K562 (cell line): ENCODE measurements around the gene KCTD1. TPM values are rescaled to one million over a fixed set of nuclear protein-coding genes. Genes with fewer than 3 reads are reported as not detected.

Experiments
- ATAC-seq: fragments of 200-7000 bp; cut with Tn5 transposase; 3 replicates; pipeline ENCODE4 v1.9.1; 2020; ENCODE audit warnings: moderate library complexity
- BruUV-seq: library from RNA; stranded (reverse); fragments of 400-500 nt; replicated peaks from 2 replicates; lab custom pipeline; 2021; lab: Mats Ljungman, UMichigan
- CTCF ChIA-PET: fragments of 300-600 bp; formaldehyde crosslinking; extraction: SDS; loops from one replicate; lab custom pipeline; 2021; ENCODE audit warnings: low intra/inter-chr PET ratio; lab: Yijun Ruan, JAX
- POLR2A ChIA-PET: fragments of 300-600, 350-650 bp; sonication (Branson Sonifier 250); formaldehyde crosslinking; extraction: SDS; loops from one replicate; lab custom pipeline; 2021; ENCODE audit warnings: antibody characterized with exemption, inconsistent platforms; lab: Yijun Ruan, JAX
- DNase-seq, 4 experiments: peaks; one replicate each; pipeline versions ENCODE4 v3.0.0 to v3.0.0-alpha.2; 2011 to 2018; ENCODE audit warnings: low spot score in 3 of 4, mixed read lengths in 3 of 4; ENCODE audit errors: extremely low read depth in 1 of 4
- FAIRE-seq: peaks from 2 replicates; lab custom pipeline; 2011; peaks lifted over from hg19 to GRCh38; lab: Jason Lieb, UNC
- H2AFZ ChIP-seq: 2 replicates; pipeline ENCODE4 v1.6.0; 2011; ENCODE audit warnings: low read depth, low read length, control low read depth, inconsistent platforms
- H3K27ac ChIP-seq: fragments of 200-600 bp; 3 replicates; pipeline ENCODE4 v1.8.0; 2011; ENCODE audit warnings: low read depth, mild to moderate bottlenecking, control low read depth, inconsistent platforms, low read length, moderate library complexity, mixed read lengths; ENCODE audit errors: extremely low read depth
- H3K27me3 ChIP-seq, 2 experiments: fragments of 300-600 bp in 1 of 2; 2 replicates in 1 of 2; 3 replicates in 1 of 2; pipeline versions ENCODE4 v1.6.0 to v1.8.0; 2011; ENCODE audit warnings: inconsistent platforms in 2 of 2, low read length in 2 of 2, mild to moderate bottlenecking in 1 of 2, mixed read lengths in 1 of 2, moderate library complexity in 1 of 2; ENCODE audit not compliant: control insufficient read depth in 2 of 2, insufficient read depth in 2 of 2
- H3K36me3 ChIP-seq: fragments of 300-600 bp; 3 replicates; pipeline ENCODE4 v1.8.0; 2011; ENCODE audit warnings: mild to moderate bottlenecking, low read length, inconsistent platforms; ENCODE audit not compliant: control insufficient read depth, insufficient read depth
- H3K4me1 ChIP-seq, 2 experiments: fragments of 200-600 bp in 1 of 2; replicated peaks in 1 of 2; 2 replicates in 1 of 2; 3 replicates in 1 of 2; pipeline versions ENCODE4 v1.5.1 to v1.8.0; 2011; ENCODE audit warnings: inconsistent platforms in 2 of 2, low read length in 2 of 2, mild to moderate bottlenecking in 1 of 2, mixed read lengths in 1 of 2, moderate library complexity in 1 of 2; ENCODE audit not compliant: control insufficient read depth in 2 of 2, insufficient read depth in 2 of 2
- H3K4me2 ChIP-seq: 2 replicates; pipeline ENCODE4 v1.6.1; 2011; ENCODE audit warnings: low read length, control low read depth, inconsistent platforms, mixed read lengths; ENCODE audit not compliant: insufficient read depth
- H3K4me3 ChIP-seq: fragments of 200-600 bp; sonication (generic), shearing (Covaris generic); 2 replicates; pipeline ENCODE4 v1.5.1; 2016; ENCODE audit warnings: control low read depth, inconsistent platforms
- H3K79me2 ChIP-seq: fragments of 200-600 bp; 3 replicates; pipeline ENCODE4 v1.8.0; 2011; ENCODE audit warnings: low read length, inconsistent platforms; ENCODE audit not compliant: control insufficient read depth, insufficient read depth
- H3K9ac ChIP-seq, 2 experiments: 2 replicates each; pipeline versions ENCODE4 v1.6.0 to v1.6.1; 2011; ENCODE audit warnings: low read depth in 2 of 2, low read length in 2 of 2, control low read depth in 1 of 2, inconsistent platforms in 1 of 2, mild to moderate bottlenecking in 1 of 2, mixed read lengths in 1 of 2; ENCODE audit not compliant: insufficient read depth in 1 of 2
- H3K9me1 ChIP-seq: one replicate; pipeline ENCODE4 v1.6.0; 2011; ENCODE audit warnings: inconsistent platforms, mild to moderate bottlenecking, low read length, moderate library complexity; ENCODE audit not compliant: control insufficient read depth, insufficient read depth
- H3K9me3 ChIP-seq: replicated peaks from 2 replicates; pipeline ENCODE4 v1.5.1; 2011; ENCODE audit warnings: low read depth, low read length, inconsistent platforms; ENCODE audit not compliant: control insufficient read depth, insufficient read depth
- H4K20me1 ChIP-seq: replicated peaks from 2 replicates; pipeline ENCODE4 v1.6.1; 2011; ENCODE audit warnings: low read length, inconsistent platforms, mixed read lengths; ENCODE audit not compliant: control insufficient read depth, insufficient read depth
- ASH1L ChIP-seq: fragments of 450-650 bp; IDR thresholded peaks from 2 replicates; pipeline ENCODE4 v1.6.1; 2018; ENCODE audit warnings: borderline replicate concordance, mild to moderate bottlenecking, low read depth; ENCODE audit not compliant: partially characterized antibody
- FOXJ2 ChIP-seq: fragments of 200-800 bp; sonication (Bioruptor generic); IDR thresholded peaks from 2 replicates; pipeline ENCODE4 v1.6.1; 2016; ENCODE audit warnings: missing genetic modification characterization, missing compliant biosample characterization
- IRF2 ChIP-seq: sonication (generic); formaldehyde crosslinking; IDR thresholded peaks from 2 replicates; pipeline ENCODE4 v1.8.1; 2022; ENCODE audit warnings: mild to moderate bottlenecking, missing genetic modification reagents
- TCF3 ChIP-seq: sonication (generic); formaldehyde crosslinking; IDR thresholded peaks from 2 replicates; pipeline ENCODE4 v1.4.0; 2020; ENCODE audit warnings: mild to moderate bottlenecking, missing genetic modification reagents
- ZNF184 ChIP-seq: sonication (generic); formaldehyde crosslinking; IDR thresholded peaks from 2 replicates; pipeline ENCODE4 v1.5.0; 2020; ENCODE audit warnings: missing genetic modification reagents
- ZNF197 ChIP-seq: fragments of 200-800 bp; sonication (Bioruptor generic); IDR thresholded peaks from 2 replicates; pipeline ENCODE4 v1.6.1; 2016; ENCODE audit warnings: low read depth, missing genetic modification characterization, missing compliant biosample characterization
- ZNF263 ChIP-seq: sonication (generic); formaldehyde crosslinking; IDR thresholded peaks from 2 replicates; pipeline ENCODE4 v1.8.0; 2022; ENCODE audit warnings: mild to moderate bottlenecking, missing genetic modification reagents, borderline replicate concordance
- ZNF79 ChIP-seq: fragments of 250-450 bp; sonication (Bioruptor Pico); IDR thresholded peaks from 2 replicates; pipeline ENCODE4 v1.4.0; 2020; ENCODE audit warnings: low read depth, mild to moderate bottlenecking, moderate library complexity
- WGBS: fragments of 100-300 bp; shearing (Covaris generic); methylation state at CpG from one replicate; pipeline ENCODE4 v1.1.6; 2016; ENCODE audit warnings: low coverage, mixed read lengths; ENCODE audit not compliant: insufficient coverage; ENCODE audit errors: missing lambda C conversion rate; 5-methylcytosine and 5-hydroxymethylcytosine counted together
- in situ Hi-C: fragments of 300-500 bp; cut with MboI; formaldehyde crosslinking; loops from 4 replicates; pipeline ENCODE4 v1.15.0; 2018; ENCODE audit warnings: inconsistent platforms, mixed read lengths
- intact Hi-C: fragments of 100-400 bp; cut with micrococcal nuclease; formaldehyde crosslinking; loops from 2 replicates; pipeline ENCODE4 v1.14.2; 2022
- polyA plus RNA-seq, 8 experiments: library from polyadenylated mRNA; depleted of rRNA in 4 of 8; stranded (reverse) in 5 of 8; unstranded in 3 of 8; fragments of >200 nt; fragmentation: Nextera tagmentation in 2 of 8; fragmentation: Illumina TruSeq in 1 of 8; extraction: Ambion mirVana in 2 of 8; extraction: Trizol in 1 of 8; gene quantifications; 2 replicates each; pipeline versions ENCODE4 v1.2.1 to v1.2.3, GENCODE V29; 2011 to 2014; ENCODE audit warnings: inconsistent platforms in 1 of 8, missing spikeins in 1 of 8
- total RNA-seq, 7 experiments: library from RNA; depleted of rRNA in 6 of 7; stranded (reverse); fragments of >200 nt in 6 of 7; fragmentation: Illumina TruSeq in 2 of 7; extraction: Trizol in 2 of 7; gene quantifications; 2 replicates each; pipeline versions ENCODE4 v1.2.1 to v1.2.3, GENCODE V29; 2011 to 2021; ENCODE audit warnings: low replicate concordance in 1 of 7
- TF ChIP-seq, protein P1 (sequence below): fragments of 450-650 bp; IDR thresholded peaks from 2 replicates; pipeline ENCODE4 v1.6.1; 2018; ENCODE audit warnings: mild to moderate bottlenecking, low read depth; ENCODE audit not compliant: partially characterized antibody
- TF ChIP-seq, protein P2 (sequence below), 2 experiments: fragments of 450-650 bp in 1 of 2; IDR thresholded peaks; 2 replicates each; pipeline ENCODE4 v1.6.1; 2011 to 2017; ENCODE audit warnings: low read depth in 2 of 2, antibody characterized with exemption in 1 of 2, borderline replicate concordance in 1 of 2, low read length in 1 of 2, mild to moderate bottlenecking in 1 of 2, mixed read lengths in 1 of 2; ENCODE audit not compliant: control insufficient read depth in 1 of 2

KCTD1 gene
- total and polyA plus RNA-seq, 9 of the 15 experiments (the other 6 are each of a cell fraction or from before 2014, with no cell fraction given) = not detected

DNA sequence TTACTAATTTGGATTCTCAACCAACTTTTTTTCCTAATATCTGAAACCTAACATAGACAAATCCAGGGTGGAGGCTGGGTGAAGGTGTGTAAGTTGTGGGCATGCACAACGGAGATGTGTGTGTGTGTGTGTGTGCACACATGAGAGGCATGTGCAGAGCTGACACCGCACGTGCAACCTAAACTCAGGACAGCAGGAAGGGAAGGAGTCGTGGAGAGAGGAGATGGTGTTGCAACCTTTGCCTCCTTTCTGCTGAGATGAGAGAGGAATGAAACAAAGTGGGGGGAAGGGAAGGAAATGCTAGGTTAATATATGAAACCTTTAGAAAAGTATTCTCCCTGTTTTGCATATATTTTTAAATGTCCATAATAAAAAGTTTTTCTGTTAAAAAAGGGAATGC lies 64.7 kb downstream of the KCTD1 start:
- CTCF ChIA-PET = no interaction called here
- TF ChIP-seq, protein P1, sequence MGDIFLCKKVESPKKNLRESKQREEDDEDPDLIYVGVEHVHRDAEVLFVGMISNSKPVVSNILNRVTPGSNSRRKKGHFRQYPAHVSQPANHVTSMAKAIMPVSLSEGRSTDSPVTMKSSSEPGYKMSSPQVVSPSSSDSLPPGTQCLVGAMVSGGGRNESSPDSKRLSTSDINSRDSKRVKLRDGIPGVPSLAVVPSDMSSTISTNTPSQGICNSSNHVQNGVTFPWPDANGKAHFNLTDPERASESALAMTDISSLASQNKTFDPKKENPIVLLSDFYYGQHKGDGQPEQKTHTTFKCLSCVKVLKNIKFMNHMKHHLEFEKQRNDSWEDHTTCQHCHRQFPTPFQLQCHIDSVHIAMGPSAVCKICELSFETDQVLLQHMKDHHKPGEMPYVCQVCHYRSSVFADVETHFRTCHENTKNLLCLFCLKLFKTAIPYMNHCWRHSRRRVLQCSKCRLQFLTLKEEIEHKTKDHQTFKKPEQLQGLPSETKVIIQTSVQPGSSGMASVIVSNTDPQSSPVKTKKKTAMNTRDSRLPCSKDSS = no peak
- no peak for TF ChIP-seq FOXJ2 (tag)

DNA sequence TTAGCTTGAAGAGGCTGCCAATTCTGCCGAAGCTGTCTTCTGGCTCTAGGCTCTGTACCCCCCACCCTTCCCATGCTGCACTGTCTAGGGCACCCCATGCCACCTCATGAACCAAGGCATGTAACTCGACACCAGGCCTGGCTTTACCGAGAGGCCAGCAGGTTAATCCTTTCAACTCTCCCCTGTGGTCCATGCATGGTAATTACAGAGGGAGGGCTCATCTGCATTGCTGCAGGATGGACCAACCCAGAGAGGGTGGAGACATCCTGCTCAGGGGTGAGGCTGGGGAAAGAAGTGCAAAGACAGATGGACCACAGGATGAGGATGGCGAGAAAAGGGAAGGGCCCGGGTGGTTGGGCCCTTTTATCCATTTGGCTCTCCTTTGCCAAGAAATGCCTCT lies 65.8 kb downstream of the KCTD1 start:
- H2AFZ ChIP-seq = no peak overlapping the region
- no TSS peak for BruUV-seq
- H3K79me2 ChIP-seq = no peaks in the 10 kb centered on the region
- peak; percentile 36; the same call in 2 of the 3 replicates for ATAC-seq
- H3K27ac ChIP-seq = no peak overlapping the region
- CTCF ChIA-PET = no interaction called here
- no peak for FAIRE-seq
- in situ Hi-C loops (no loop called here), intact Hi-C loops (no loop called here)
- H3K9me1 ChIP-seq = no peaks in the 10 kb centered on the region
- H3K9ac ChIP-seq = no peak overlapping the region
- H3K9me3 ChIP-seq = no peaks in the 10 kb centered on the region
- H3K4me1 ChIP-seq = peaks cover 0 to 3% of the 10 kb centered on the region in 2 experiments; a peak in 1 of 5 replicates
- no peak overlapping the region for H3K4me2 ChIP-seq
- H4K20me1 ChIP-seq = no peaks in the 10 kb centered on the region
- DNase-seq = no peak
- H3K36me3 ChIP-seq = no peaks in the 10 kb centered on the region
- 0% methylated on average over 4 of the region's 5 CpGs for whole genome bisulfite sequencing
- peaks cover 3 to 4% of the 10 kb centered on the region in 2 experiments; a peak in 2 of 5 replicates for H3K27me3 ChIP-seq
- H3K4me3 ChIP-seq = no peak overlapping the region
- POLR2A ChIA-PET = no interaction called here
- no peak for TF ChIP-seq ZNF79 (CRISPR knock-in tag)
- no peak for TF ChIP-seq TCF3 (CRISPR knock-in tag)
- no peak for TF ChIP-seq IRF2 (CRISPR knock-in tag)
- TF ChIP-seq, protein P2, sequence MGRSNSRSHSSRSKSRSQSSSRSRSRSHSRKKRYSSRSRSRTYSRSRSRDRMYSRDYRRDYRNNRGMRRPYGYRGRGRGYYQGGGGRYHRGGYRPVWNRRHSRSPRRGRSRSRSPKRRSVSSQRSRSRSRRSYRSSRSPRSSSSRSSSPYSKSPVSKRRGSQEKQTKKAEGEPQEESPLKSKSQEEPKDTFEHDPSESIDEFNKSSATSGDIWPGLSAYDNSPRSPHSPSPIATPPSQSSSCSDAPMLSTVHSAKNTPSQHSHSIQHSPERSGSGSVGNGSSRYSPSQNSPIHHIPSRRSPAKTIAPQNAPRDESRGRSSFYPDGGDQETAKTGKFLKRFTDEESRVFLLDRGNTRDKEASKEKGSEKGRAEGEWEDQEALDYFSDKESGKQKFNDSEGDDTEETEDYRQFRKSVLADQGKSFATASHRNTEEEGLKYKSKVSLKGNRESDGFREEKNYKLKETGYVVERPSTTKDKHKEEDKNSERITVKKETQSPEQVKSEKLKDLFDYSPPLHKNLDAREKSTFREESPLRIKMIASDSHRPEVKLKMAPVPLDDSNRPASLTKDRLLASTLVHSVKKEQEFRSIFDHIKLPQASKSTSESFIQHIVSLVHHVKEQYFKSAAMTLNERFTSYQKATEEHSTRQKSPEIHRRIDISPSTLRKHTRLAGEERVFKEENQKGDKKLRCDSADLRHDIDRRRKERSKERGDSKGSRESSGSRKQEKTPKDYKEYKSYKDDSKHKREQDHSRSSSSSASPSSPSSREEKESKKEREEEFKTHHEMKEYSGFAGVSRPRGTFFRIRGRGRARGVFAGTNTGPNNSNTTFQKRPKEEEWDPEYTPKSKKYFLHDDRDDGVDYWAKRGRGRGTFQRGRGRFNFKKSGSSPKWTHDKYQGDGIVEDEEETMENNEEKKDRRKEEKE (IDR thresholded peaks at IDR 0.05; ENCODE audit: borderline replicate concordance in 1 of 2, control insufficient read depth in 1 of 2, low read depth in 2 of 2, low read length in 1 of 2) = no peak
- TF ChIP-seq ZNF184 = no peak
- no peak for TF ChIP-seq ZNF263 (CRISPR knock-in tag)
- no peak for TF ChIP-seq ZNF197 (CRISPR knock-in tag)
- no peak for TF ChIP-seq ASH1L

More for the DNA sequence above, 64.7 kb downstream of the KCTD1 start:
- DNase-seq (no peak), ATAC-seq (no peak), FAIRE-seq (no peak)
- Histone ChIP-seq H3K27me3 (peaks cover 3 to 4% of the 10 kb centered on the region in 2 experiments; a peak in 3 of 5 replicates), H4K20me1 (no peaks in the 10 kb centered on the region), H3K4me1 (peaks cover 0 to 3% of the 10 kb centered on the region in 2 experiments; a peak in 1 of 5 replicates), H3K27ac (no peak overlapping the region), H3K4me3 (no peak overlapping the region), H2AFZ (no peak overlapping the region), H3K4me2 (no peak overlapping the region), H3K9me1 (no peaks in the 10 kb centered on the region), H3K36me3 (no peaks in the 10 kb centered on the region), H3K79me2 (no peaks in the 10 kb centered on the region), H3K9ac (no peak overlapping the region), H3K9me3 (no peaks in the 10 kb centered on the region)
- no TSS peak for BruUV-seq
- POLR2A ChIA-PET = interaction anchor here (0.7 kb wide), 1 partner anchor 39 kb away, joined by 3 read pairs; no protein-coding TSS in a partner anchor
- in situ Hi-C loops (no loop called here), intact Hi-C loops (no loop called here)
- WGBS = 1% methylated on average over 4 of the region's 4 CpGs
